Activated T-helper 1 cell treated with anti-CD3 and anti-CD28 coated beads, Interleukin-2, amount 50 U/mL, for 16 hours (primary cell): ENCODE measurements around the gene UBXN10.

Source experiments
- DNase-seq, 2 donors: peaks; one replicate each; pipeline ENCODE4 v3.0.0-alpha.2; 2020; ENCODE audit warnings: low read depth in 1 of 2, low spot score in 1 of 2

The UBXN10 gene

GRCh38 chr1:20151906-20152598 is 33.8 kb upstream of the UBXN10 start:
- DNase-seq, result peak; percentile 60 to 62

- DNase-seq, result no peak
Measured at GRCh38 chr1:20152599-20152930, 33.3 kb upstream of the UBXN10 start.

GRCh38 chr1:20153000-20153418 is 32.9 kb upstream of the UBXN10 start:
- no peak for DNase-seq

GRCh38 chr1:20154301-20154831 is 31.5 kb upstream of the UBXN10 start:
- no peak for DNase-seq

- DNase-seq, result no peak
Measured at GRCh38 chr1:20158358-20159070, 27.4 kb upstream of the UBXN10 start.

- no peak for DNase-seq
Measured at GRCh38 chr1:20160034-20160433, 25.9 kb upstream of the UBXN10 start.

- DNase-seq, result no peak
Measured at GRCh38 chr1:20164694-20165202, 21.1 kb upstream of the UBXN10 start.

- DNase-seq, result no peak
Measured at GRCh38 chr1:20165522-20165951, 20.4 kb upstream of the UBXN10 start.

GRCh38 chr1:20166051-20166450 is 19.8 kb upstream of the UBXN10 start:
- no peak for DNase-seq

GRCh38 chr1:20167126-20167525 is 18.8 kb upstream of the UBXN10 start:
- no peak for DNase-seq

- DNase-seq, result no peak
Measured at GRCh38 chr1:20168564-20169491, 17.1 kb upstream of the UBXN10 start.

- no peak for DNase-seq
Measured at GRCh38 chr1:20169932-20170331, 16.0 kb upstream of the UBXN10 start.

- DNase-seq, result no peak
Measured at GRCh38 chr1:20172033-20172590, 13.8 kb upstream of the UBXN10 start.

GRCh38 chr1:20174937-20175666 is 10.8 kb upstream of the UBXN10 start:
- DNase-seq, result no peak

- DNase-seq, result no peak
Measured at GRCh38 chr1:20178634-20179370, 7.1 kb upstream of the UBXN10 start.

- DNase-seq, result no peak
Measured at GRCh38 chr1:20179371-20180128, 6.3 kb upstream of the UBXN10 start.

GRCh38 chr1:20180129-20180843 is 5.6 kb upstream of the UBXN10 start:
- no peak for DNase-seq

- no peak for DNase-seq
Measured at GRCh38 chr1:20180844-20181207, 5.1 kb upstream of the UBXN10 start.
